GM21360 (cell line): ENCODE data around the gene MC1R.
"Not testable (repeated sequence)": the region's sequence is repeated elsewhere in the genome, so short reads cannot be mapped to it uniquely, and the experiment has no call there.

Source experiments
- ATAC-seq: cut with Tn5 transposase; IDR thresholded peaks from one replicate; pipeline ENCODE4 v1.9.1; 2021; ENCODE audit warnings: mild to moderate bottlenecking, moderate library complexity; ENCODE audit not compliant: unreplicated experiment

The MC1R gene

DNA sequence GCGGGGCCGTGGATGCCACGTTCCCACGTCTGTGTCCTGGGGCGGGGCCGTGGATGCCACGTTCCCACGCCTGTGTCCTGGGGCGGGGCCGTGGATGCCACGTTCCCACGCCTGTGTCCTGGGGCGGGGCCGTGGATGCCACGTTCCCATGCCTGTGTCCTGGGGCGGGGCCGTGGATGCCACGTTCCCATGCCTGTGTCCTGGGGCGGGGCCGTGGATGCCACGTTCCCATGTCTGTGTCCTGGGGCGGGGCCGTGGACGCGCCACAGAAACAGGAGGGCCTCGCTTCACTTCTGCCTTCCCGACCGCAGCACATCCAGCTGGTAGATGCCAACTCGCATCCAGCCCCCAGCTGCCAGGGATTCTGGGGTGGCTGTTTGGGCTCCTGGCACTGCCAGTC is 15.4 kb downstream of the MC1R start:
- not testable (repeated sequence) for ATAC-seq

DNA sequence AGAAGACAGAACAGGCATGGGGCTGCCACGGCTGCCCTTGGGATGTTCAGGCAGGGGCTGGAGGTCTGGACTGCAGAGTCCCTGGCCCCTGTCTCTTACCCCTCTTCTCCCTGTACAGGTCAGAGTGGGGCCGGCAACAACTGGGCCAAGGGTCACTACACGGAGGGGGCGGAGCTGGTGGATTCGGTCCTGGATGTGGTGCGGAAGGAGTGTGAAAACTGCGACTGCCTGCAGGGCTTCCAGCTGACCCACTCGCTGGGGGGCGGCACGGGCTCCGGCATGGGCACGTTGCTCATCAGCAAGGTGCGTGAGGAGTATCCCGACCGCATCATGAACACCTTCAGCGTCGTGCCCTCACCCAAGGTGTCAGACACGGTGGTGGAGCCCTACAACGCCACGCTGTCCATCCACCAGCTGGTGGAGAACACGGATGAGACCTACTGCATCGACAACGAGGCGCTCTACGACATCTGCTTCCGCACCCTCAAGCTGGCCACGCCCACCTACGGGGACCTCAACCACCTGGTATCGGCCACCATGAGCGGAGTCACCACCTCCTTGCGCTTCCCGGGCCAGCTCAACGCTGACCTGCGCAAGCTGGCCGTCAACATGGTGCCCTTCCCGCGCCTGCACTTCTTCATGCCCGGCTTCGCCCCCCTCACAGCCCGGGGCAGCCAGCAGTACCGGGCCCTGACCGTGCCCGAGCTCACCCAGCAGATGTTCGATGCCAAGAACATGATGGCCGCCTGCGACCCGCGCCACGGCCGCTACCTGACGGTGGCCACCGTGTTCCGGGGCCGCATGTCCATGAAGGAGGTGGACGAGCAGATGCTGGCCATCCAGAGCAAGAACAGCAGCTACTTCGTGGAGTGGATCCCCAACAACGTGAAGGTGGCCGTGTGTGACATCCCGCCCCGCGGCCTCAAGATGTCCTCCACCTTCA is 16.2 kb downstream of the MC1R start:
- no peak for ATAC-seq

DNA sequence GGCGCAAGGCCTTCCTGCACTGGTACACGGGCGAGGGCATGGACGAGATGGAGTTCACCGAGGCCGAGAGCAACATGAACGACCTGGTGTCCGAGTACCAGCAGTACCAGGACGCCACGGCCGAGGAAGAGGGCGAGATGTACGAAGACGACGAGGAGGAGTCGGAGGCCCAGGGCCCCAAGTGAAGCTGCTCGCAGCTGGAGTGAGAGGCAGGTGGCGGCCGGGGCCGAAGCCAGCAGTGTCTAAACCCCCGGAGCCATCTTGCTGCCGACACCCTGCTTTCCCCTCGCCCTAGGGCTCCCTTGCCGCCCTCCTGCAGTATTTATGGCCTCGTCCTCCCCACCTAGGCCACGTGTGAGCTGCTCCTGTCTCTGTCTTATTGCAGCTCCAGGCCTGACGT is 17.0 kb downstream of the MC1R start:
- ATAC-seq: not testable (repeated sequence)

DNA sequence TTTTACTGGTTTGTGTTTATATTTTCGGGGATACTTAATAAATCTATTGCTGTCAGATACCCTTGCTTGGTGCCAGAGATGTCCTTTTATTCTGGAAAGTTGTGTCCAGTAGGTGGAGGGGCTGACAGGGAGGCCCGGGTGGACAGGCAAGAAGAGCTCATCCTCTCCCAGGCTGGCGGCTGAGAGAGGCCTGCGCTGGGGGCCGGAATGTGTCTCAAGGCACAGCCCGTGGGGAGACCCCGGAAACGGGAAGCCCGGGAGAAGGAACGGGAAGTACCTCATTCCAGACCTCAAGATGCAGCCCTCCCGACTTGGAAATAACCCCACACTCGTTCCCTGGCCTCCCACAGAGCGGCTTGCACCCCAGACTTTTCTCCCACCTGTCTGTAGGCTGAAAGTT is 17.4 kb downstream of the MC1R start:
- no peak for ATAC-seq

DNA sequence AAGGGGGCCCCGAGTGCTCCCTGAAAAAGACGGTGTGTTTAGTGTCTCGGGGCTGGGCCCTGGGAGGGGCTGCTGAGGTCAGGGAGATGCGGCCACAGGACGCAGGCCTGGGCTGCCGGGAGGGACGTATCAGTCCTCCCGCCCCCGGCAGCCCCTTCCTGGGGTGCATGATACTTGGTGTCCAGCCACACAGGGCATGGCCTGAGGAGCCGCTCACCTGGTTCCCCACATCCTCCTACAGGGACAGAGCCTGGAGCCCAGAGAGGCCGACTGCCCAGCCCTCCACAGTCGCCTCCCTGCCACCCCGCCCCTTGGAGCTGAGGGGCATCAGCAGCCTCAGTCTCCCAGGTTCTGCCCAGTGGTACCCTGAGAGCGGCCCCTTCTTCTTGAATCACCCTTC is 17.8 kb downstream of the MC1R start:
- no peak for ATAC-seq

DNA sequence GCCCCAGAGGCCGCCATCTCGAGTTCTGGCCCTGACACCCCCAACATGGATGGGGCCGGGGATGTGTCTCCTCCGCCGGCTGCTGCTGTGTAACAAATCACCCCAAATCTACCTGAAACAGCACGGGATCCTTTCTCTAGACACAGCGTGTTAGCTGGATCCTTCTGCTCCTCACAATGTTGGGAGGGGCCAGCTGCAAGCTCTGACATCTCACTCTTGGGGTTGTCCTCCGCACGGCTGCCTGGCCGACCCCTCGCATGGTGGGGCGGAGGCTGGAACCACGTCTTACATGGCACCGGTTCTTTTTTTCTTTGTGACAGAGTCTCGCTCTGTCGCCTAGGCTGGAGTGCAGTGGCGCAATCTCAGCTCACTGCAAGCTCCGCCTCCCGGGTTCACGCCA is 18.3 kb downstream of the MC1R start:
- ATAC-seq: no peak

DNA sequence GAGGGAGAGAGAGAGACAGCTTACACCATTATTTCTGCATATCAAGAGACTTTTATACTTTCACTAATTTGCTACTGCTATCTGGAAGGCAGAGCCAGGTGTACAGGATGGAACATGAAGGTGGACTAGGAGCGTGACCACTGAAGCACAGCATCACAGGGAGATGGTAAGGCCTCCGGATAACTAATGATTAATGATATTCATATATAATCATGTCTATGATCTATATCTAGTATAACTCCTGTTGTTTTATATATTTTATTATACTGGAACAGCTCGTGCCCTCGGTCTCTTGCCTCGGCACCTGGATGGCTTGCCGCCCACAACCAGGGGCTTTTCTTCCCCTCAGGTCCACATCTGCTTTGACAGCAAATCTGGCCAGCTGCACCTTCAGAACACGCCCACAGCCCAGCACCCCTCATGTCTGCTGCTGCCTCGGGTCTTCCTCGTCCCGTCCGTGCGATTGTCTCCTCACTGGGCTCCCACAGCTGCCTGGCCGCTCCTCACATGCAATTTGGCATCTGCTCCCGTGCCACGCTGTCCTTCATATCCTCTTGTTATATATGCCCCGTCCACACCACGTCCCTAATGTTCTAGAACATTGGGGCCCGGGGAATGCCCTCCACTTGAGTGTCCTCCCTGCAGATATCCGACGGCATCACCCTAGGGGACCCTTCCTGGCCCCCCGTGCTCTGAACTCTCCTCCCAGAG is 19.7 kb downstream of the MC1R start:
- ATAC-seq: no peak

DNA sequence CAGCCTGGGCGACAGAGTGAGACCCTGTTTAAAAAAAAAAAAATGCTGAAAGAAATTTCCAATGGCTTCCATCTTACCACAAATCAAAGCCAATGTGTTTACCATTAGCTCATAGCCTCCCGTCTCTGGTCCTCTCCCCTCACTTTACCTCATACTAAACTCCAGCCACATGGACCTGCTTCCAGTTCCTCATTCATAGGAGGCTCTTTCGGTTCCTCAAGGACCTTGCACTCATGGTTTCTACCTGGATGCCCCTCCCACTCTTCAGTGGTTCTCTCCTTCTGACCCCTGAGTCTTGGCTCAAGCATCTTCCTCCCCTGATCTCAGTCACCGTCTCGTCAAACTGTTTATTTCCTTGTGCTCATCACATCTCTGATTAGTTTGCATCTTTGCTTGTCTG is 26.1 kb downstream of the MC1R start:
- ATAC-seq: no peak

DNA sequence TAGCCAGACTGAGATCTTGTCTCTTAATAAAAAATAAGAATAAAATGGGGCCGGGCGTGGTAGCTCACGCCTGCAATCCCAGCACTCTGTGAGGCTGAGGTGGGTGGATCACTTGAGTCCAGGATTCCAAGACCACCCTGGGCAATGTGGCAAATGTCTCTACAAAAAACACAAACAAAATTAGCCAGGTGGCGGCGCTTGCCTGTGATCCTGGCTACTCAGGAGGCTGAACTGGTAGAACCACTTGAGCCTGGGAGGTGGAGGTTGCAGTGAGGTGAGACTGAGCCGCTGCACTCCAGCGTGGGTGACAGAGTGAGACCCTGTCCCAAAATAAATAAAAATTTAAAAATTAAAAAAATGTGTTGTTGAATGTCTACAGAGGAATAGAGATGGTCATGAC is 27.0 kb downstream of the MC1R start:
- no peak for ATAC-seq

DNA sequence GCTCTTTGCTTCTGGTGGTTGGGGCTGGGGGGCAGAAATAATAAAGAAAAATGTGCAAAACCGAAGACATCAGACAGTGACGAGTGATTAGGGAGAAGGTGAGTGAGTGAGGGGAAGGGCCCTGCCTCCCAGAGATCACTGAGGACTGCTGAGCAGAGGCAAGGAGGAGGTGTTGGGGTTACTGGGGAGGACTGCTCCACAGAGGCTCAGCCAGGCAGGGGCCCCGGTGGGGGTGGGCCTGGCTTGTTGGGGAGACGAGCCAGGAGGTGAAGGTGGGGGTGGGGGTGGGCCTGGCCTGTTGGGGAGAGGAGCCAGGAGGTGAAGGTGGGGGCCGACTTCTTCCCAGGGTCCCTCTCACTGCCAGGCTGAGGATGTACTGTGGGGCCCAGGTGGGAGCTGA is 27.9 kb downstream of the MC1R start:
- no peak for ATAC-seq

DNA sequence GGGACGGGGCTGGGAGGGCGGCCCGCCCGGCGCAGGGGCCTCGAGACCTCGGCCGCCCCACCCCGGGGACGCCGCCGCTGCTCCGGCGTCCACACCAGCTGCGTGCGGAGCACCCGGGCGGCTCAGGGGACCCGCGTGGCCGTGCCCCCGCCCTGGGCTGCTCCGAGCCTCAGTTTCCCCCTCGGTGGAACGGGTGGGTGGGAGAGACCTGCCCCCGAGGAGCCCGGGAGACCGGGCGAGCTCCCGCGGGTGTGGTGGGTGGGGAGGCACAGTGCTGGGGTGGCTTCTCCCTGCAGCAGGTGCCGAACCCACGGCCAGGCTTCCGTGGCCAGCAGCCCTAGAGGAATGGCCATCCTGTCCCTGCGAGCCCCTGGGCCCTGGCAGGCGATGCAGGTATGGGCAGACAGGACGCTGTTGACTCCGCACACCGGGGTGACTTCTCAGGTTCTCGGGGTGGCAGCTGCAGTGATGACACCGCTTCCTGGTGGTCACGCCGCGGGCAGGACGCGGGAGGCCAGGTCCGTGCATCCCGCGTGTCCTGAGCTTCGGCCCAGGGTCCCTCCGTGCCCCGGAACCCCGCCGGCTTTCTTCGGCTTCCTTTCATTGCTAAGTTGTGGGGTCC is 30.6 kb downstream of the MC1R start:
- ATAC-seq: no peak

DNA sequence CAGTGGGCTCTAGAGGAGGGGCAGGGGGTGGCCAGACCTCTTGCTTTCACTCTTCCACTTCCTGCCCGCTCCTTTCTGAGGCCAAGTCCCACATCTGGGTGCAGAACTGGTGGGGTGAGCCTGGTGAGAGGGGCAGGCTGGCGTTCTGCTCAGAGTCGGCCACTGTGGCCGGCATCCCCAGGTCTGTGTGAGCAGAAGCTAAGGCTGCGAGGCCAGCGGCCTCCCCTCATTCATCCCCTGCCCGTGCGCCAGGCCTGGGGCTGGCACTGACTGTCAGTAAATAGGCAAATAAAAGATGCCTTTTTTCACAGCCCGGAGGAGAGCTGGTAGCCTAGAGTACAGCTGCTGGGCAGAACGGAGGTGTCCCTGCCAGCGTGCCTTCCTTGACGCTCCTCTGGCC is 31.1 kb downstream of the MC1R start:
- no peak for ATAC-seq

DNA sequence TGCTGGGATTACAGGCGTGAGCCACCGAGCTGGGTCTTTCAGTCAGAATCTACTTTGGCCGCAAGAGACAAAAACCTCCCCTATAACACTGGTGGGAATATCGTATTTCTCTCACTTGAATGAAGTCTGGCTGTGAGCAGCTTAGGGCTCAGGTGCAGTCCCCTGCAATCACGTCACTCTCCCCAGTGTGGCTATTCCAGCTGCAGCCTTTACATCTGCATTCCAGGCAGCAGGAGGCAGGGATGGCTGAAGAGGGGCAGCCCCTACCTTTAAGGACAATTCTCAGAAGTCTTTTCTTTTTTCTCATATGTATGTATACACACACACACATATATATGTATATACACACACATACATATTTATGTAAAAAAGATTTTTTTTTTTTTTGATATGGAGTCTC is 32.8 kb downstream of the MC1R start:
- no peak for ATAC-seq

DNA sequence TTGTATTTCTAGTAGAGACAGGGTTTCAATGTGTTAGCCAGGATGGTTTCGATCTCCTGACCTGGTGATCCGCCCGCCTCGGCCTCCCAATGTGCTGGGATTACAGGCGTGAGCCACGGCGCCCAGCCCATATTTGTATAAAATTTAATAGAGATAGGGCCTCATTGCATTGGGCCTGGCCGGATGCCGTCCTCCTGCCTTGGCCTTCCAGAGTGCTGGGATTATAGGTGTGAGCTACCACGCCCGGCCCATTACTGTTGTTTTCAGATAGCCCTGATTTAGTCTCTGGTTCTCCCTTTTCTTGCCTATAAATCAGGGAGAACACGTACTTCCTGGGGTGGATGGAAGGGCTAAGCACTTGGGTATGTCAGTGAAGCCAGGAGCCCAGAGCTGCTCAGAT is 33.4 kb downstream of the MC1R start:
- ATAC-seq: no peak

DNA sequence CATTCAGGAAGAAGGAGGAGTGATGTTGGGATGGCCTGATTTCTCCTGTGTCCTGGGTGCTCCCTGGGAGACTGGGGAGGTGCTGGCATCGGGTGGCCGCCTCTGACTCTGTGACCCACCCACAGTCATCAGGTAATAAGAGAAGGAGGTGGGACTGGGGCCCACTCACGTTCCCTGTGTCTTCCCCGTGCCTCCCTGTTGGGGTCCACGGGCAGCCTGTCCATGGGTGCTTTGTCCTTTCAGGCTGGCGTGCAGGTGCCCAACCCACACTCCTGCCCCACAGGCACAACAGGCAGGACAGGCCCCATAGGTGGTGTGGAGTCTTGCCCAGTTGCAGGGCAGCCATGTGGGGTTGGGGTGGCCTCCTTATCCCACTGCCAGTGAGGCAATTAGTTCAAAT is 33.9 kb downstream of the MC1R start:
- ATAC-seq: no peak

DNA sequence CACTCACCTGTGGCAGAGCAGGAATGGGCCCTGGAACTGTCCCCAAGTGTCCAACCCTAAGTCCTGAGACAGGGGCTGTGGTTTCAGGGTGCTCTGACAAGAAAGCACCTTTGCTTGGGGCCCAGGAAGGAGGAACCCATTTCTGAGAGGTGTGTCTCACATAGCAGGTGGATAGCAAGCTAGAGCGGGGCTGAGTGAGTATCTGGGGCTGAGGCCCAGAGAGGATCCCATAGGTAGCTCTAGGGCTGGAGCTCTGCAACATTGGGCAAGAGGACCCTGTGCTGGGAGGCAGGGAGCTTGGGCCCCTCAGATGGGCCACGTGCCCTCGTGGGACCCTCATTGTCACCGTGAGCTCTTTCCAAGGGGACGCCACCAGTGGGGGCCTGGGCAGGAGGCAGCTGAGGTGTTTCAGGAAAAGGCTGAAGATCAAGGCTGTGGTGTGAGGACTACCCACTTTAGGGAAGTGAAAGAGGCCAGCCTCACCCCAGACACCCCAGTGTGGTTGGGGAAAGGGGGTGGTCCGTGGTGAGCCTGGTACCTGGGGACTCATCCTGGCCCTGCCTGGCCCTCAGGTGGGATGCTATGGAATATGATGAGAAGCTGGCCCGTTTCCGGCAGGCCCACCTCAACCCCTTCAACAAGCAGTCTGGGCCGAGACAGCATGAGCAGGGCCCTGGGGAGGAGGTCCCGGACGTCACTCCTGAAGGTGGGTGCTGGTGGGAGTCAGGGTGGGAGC is 35.2 kb downstream of the MC1R start:
- ATAC-seq: no peak

DNA sequence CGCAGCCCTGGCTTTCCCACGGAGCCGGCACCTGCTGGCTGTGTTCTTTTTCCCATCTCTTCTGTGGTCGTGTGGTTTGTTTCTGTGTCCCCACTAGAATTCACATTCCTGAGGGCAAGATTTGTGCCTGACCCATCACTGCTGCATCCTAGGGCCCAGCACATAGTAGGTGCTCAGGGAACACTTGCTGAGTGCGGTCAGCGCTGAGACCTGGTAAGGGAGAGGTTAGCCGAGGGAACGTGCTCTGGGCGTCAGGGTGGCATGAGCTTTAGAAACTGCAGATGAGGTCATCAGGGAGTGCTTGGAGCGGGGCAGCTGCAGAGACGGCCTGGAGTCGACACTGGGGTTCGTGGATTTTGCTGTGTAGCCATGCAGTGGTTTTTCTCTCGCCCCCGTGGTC is 35.8 kb downstream of the MC1R start:
- ATAC-seq: no peak

DNA sequence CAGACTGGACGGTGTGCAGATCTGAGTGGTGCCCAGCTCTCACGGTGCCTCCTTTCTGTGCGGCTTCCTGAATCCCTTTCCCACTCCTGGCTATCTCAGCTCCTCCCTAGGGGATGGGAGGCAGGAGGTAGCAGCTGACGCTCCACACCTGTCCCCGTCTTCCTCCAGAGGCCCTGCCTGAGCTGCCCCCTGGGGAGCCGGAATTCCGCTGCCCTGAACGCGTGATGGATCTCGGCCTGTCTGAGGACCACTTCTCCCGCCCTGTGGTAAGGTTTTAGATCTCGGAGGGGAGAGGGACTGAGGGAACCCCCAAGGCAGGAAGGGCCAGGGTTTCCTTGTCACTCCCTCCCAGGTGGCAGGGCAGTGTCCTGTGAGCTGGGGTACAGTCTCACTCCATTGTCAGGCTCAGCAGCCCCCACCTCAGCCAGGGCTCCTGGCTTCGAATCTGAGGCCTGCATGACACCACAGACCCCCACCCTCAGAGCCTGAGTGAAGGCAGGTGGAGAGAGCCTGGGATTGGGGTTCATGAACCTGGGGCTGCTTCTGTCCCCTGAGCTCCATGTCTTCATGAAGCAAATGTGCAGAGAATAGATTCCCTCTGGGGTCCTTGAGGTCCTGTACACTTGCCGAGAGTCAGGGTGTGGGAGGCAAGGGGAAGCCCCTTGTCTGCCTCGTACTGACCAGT is 36.5 kb downstream of the MC1R start:
- ATAC-seq: no peak

DNA sequence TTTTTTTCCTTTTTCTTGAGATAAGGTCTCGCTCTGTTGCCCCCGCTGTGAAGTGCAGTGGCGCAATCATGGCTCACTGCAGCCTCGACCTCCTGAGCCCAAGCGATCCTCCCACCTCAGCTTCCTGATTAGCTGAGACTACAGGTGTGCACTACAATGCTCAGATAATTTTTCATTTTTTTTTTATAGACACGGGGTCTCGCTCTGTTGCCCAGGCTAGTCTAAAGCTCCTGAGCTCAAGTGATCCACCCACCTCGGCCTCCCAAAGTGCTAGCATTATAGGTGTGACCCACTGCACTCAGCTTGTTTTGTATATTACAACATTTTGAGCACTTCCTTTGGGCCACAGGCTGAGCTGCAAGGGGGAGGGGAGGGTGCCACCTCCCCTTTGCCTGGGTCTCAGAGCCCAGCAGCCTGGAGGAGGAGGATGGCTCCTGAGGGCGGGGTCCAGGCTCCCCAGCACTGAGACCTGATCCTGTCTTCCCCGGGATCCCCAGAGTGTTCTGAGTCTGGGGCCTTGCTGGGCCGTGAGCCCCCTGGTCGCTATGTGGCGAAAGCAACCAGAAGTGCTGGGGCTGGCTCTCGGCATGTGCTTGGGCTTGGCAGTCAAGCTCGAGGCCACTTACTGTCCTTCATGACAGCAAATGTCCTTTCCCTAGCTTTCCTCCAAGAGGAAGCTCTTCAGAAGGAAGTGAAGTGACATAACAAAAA is 38.0 kb downstream of the MC1R start:
- no peak for ATAC-seq

DNA sequence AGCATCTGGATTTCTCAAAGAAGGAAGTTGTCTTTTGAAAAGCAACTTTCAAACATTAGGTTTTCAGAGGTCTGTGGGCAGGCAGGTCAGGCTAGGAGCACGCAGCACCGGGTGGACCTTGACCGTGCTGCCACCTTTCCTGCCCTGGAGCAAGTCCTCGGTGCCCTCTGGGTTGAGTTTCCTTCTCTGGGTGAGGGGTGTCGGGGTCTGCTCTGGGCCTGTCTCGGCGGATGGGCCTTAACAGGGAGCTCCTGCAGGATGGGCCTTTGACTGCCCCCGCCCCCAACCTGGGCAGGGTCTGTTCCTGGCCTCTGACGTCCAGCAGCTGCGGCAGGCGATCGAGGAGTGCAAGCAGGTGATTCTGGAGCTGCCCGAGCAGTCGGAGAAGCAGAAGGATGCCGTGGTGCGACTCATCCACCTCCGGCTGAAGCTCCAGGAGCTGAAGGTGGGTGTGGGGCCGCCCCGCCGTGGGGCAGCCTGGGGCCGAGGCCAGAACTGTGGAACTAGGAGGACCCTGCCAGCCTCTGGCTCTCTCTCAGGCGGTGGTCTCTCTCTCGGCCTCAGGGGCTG is 38.6 kb downstream of the MC1R start:
- no peak for ATAC-seq
